ENCODE data around the gene WBP2.

The WBP2 gene

DNA sequence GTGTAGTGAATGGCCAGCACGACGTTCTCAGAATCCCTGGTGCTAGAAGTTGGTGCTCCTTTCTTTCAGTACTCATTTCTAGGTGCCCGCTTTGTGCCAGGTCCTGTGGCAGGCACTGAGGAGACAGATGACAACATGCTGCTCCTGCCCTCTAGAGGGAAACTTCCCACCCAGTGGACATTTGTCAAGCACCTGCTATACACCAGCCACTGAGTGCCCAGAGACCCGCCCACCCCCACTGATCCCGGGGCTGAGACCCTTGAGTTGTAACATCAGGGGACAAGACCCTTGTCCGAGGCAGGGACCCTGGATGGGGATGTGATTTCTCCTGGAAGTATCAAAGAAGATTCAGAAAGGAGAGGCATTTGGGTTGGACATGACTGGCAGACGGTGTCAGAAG, 36.0 kb downstream of the WBP2 start:
- H3K27ac ChIP-seq = no peak overlapping the region
- TF ChIP-seq, protein P1, sequence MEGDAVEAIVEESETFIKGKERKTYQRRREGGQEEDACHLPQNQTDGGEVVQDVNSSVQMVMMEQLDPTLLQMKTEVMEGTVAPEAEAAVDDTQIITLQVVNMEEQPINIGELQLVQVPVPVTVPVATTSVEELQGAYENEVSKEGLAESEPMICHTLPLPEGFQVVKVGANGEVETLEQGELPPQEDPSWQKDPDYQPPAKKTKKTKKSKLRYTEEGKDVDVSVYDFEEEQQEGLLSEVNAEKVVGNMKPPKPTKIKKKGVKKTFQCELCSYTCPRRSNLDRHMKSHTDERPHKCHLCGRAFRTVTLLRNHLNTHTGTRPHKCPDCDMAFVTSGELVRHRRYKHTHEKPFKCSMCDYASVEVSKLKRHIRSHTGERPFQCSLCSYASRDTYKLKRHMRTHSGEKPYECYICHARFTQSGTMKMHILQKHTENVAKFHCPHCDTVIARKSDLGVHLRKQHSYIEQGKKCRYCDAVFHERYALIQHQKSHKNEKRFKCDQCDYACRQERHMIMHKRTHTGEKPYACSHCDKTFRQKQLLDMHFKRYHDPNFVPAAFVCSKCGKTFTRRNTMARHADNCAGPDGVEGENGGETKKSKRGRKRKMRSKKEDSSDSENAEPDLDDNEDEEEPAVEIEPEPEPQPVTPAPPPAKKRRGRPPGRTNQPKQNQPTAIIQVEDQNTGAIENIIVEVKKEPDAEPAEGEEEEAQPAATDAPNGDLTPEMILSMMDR (conservative IDR thresholded peaks at IDR 0.05) = 0 out of 2 replicates have a peak, but pooled peaks have one; percentile 10

GRCh38 chr17:75818326-75818885, 36.7 kb downstream of the WBP2 start:
- TF ChIP-seq, protein P1 (conservative IDR thresholded peaks at IDR 0.05) = no peak
- H3K27ac ChIP-seq = no peak overlapping the region

DNA sequence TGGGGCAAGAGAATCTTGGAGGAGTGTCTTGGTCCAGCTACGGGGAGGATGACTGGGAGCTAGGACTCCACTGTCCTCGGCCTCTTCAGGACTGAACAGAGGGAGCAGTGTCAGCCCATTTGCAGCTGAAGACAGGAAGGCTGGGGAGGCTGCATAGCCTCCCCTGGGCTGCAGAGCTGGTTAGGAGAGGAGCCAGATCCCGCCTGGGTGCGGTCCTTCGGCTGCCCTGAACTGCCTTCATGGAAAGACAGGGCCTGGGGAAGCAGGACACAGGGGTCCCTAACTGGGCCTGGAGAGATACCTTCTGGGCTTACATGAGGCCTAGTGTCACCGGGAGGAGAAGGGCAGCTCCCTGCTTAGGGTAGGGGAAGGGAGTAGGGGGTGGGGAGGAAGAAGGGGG, 37.6 kb downstream of the WBP2 start:
- TF ChIP-seq, protein P1 (conservative IDR thresholded peaks at IDR 0.05) = no peak
- H3K27ac ChIP-seq = no peak overlapping the region

DNA sequence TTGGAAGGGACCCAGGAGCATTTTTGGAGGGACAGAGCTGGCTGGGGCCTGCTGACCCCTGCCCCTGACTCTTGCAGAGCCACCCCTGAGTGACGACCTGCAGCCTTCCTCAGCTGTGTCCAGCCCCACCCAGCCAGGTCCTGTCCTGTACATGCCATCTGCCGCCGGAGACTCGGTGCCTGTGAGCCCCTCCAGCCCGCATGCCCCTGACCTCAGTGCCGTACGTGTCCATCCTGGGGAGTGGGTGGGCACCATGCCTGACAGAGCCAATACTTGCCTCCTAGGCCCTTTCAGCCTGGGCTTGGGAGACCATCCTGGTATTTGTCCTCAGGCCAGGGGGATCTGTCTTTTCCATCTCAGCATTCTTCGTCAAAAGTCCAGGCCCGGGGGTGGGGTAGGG, 38.4 kb downstream of the WBP2 start:
- no peak overlapping the region for H3K27ac ChIP-seq
- TF ChIP-seq, protein P1 (conservative IDR thresholded peaks at IDR 0.05) = no peak

DNA sequence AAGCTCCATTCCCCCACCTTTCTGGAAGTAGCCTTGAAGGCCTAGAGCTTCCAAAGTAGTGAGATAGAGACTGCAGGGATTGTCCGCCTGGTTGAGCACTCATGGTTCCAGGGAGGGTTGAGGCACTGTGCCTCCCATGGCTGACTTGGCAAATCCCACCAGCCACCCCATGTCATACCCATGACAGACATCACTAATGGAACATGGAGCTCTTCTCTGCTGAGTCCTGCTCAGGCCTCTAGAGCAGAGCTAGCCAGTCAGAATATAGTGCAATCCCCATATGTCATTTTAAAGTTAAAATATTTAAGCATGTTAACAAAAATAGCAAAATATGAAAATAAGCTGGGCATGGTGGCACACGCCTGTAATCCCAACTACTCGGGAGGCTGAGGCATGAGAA, 39.7 kb downstream of the WBP2 start:
- no peak overlapping the region for H3K27ac ChIP-seq

GRCh38 chr17:75814900-75815373, 40.2 kb downstream of the WBP2 start:
- TF ChIP-seq, protein P1 (conservative IDR thresholded peaks at IDR 0.05) = no peak
- no peak overlapping the region for H3K27ac ChIP-seq

More for the DNA sequence above, 39.7 kb downstream of the WBP2 start:
- TF ChIP-seq, protein P1 (conservative IDR thresholded peaks at IDR 0.05) = no peak

DNA sequence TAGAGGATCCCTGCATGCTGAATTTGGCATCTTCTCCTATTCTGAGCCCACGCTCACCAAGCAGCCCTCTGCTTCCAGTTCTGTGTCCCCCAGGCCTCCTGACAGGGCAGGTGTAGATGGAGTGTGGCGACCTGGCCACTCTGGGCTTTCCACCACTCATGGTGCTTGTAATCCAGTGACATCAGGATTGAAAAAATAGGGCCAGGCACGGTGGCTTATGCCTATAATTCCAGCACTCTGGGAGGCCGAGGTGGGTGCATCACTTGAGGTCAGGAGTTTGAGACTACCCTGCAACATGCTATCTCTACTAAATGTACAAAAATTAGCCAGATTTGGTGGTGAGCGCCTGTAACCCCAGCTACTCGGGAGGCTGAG, 41.1 kb downstream of the WBP2 start:
- no peak overlapping the region for H3K27ac ChIP-seq
- TF ChIP-seq, protein P1 (conservative IDR thresholded peaks at IDR 0.05) = no peak
